ENCODE results near the gene HELZ. TPM values are rescaled to one million over a fixed set of nuclear protein-coding genes. Genes with fewer than 3 reads are reported as not detected.
"Not testable (repeated sequence)": the region's sequence is repeated elsewhere in the genome, so short reads cannot be mapped to it uniquely, and the experiment has no call there.

The HELZ gene
- total RNA-seq, 4 donors from 2014 or later = 21.0 to 47.0 (median 38.9) TPM

DNA sequence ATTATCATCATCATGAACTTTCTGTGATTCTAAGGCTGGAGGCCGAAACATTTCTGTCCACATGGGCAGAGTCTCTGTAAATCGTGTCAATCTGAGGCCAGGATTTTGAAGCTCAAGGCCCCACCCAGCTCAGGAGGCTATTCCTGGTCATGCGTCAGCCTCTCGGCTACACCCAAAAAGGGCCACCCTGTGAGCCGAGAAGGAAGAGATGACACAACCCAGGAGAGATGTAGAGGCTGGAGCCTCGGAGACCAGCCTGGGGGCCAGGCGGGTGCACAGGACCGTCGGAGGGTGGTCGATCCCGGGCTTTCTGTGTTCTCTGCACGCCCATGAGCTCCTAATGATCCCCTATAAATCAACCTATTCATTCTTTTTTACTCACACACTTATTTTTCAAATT lies 201.7 kb downstream of the HELZ start:
- Histone ChIP-seq H3K27me3 (no peaks in the 10 kb centered on the region), H3K9me3 (no peaks in the 10 kb centered on the region), H3K4me1 (peaks cover 28 to 29% of the 10 kb centered on the region in 2 donors), H3K27ac (peak overlapping the region; percentile 97 to 98 (median 98)), H3K4me3 (peak overlapping the region; percentile 52 to 70 (median 60)), H3K36me3 (peaks cover 0 to 6% of the 10 kb centered on the region in 2 donors)
- intact Hi-C loops (cut with DNase I; ENCODE audit: low total_unique reads) = loop anchor here (1.0 to 10.0 kb wide), 5 partner anchors 21 to 1472 kb away; partner anchors contain the start of genes HELZ and PRKAR1A
- ATAC-seq (peak; percentile 48 to 50), DNase-seq (peak; percentile 78 to 92)
- peak; percentile 91 to 95 for TF ChIP-seq POLR2A (IDR thresholded peaks at IDR 0.05)
- TF ChIP-seq, protein P1, sequence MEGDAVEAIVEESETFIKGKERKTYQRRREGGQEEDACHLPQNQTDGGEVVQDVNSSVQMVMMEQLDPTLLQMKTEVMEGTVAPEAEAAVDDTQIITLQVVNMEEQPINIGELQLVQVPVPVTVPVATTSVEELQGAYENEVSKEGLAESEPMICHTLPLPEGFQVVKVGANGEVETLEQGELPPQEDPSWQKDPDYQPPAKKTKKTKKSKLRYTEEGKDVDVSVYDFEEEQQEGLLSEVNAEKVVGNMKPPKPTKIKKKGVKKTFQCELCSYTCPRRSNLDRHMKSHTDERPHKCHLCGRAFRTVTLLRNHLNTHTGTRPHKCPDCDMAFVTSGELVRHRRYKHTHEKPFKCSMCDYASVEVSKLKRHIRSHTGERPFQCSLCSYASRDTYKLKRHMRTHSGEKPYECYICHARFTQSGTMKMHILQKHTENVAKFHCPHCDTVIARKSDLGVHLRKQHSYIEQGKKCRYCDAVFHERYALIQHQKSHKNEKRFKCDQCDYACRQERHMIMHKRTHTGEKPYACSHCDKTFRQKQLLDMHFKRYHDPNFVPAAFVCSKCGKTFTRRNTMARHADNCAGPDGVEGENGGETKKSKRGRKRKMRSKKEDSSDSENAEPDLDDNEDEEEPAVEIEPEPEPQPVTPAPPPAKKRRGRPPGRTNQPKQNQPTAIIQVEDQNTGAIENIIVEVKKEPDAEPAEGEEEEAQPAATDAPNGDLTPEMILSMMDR (IDR thresholded peaks at IDR 0.05 in 4 of 5, conservative IDR thresholded peaks at IDR 0.05 in 1 of 5) = no peak
- in situ Hi-C loops (cut with MboI; ENCODE audit: low sequenced_read_pairs in 4 of 4) = loop anchor here in 1 of 4 donors (10.0 kb wide), 1 partner anchor 62 kb away; no protein-coding TSS in a partner anchor

DNA sequence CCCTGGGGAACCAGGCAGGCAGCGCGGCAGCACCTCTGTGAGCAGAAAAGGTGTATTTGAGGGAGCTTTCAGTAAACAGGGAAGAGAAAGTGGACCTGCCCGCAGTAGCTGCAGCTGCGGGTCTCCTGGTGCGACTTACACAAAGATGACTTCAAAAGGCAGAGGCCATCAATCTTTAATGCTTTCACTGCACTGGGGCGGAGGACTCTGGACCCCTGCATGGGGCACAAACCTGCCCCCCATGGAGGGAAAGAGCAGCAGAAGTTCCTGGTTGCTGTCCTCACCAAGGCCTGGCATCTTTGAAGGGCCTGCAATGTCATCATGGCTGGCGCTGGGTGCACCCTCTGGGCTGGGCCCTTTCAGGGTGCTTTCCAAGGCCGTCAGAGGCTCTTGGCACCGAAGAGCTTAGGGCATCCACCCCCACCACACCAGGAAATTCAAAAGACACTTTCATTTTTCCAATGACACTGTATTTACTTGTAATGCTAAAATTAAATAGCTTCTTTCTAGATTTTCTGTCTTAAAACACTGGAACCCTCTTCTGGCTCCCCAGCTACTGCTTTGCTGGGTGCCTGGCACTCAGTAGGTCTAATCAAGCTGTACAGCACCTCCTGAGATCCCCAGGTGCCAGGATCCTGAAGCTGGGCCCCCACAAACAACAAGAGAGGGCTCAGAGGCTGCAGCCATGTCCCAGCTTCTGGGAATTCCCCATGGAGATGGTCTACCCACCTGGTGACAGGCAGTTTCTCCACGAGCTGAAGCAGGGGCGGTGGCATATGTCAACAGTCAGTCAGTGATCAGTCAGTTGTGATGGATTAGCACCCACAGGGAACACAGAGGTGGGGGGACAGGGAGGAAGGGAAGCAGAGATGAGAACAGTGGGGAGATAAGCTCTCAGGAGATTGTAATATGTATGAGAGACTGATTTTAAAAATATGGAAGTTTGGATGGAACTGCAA lies 202.8 kb downstream of the HELZ start:
- TF ChIP-seq, protein P1 (IDR thresholded peaks at IDR 0.05 in 4 of 5, conservative IDR thresholded peaks at IDR 0.05 in 1 of 5) = no peak
- TF ChIP-seq POLR2A (IDR thresholded peaks at IDR 0.05) = no peak
- in situ Hi-C loops (cut with MboI; ENCODE audit: low sequenced_read_pairs in 4 of 4) = loop anchor here in 1 of 4 donors (10.0 kb wide), 1 partner anchor 63 kb away; no protein-coding TSS in a partner anchor
- no peak overlapping the region for H3K4me3 ChIP-seq
- ATAC-seq = no peak
- intact Hi-C loops (cut with DNase I; ENCODE audit: low total_unique reads) = loop anchor here (5.0 to 10.0 kb wide), 4 partner anchors 90 to 1473 kb away; partner anchors contain the start of genes HELZ and PRKAR1A
- no peaks in the 10 kb centered on the region for H3K36me3 ChIP-seq
- no peaks in the 10 kb centered on the region for H3K27me3 ChIP-seq
- peak overlapping the region; percentile 97 to 98 (median 98) for H3K27ac ChIP-seq
- no peak for DNase-seq
- H3K4me1 ChIP-seq = peaks cover 19 to 23% of the 10 kb centered on the region in 2 donors
- H3K9me3 ChIP-seq = no peaks in the 10 kb centered on the region

DNA sequence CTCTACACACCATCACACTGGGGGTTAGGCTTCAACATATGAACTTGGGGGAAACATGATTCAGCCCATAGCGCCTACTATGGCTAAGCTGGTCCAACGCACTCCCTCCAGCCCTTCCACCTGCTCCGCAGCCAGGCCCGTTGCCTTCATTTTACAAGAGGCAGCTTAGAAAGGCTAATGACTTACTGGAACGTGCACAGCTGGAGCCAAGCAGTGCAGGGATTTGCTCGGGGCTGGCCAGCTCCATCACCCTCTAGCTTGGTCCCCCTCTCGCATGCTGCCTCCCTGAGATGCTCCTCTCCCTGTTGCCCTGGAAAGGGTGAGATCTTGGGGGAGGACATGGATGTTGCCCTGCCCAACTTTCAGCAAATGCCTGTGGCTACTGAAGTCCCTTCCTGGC lies 203.5 kb downstream of the HELZ start:
- no peaks in the 10 kb centered on the region for H3K36me3 ChIP-seq
- in situ Hi-C loops (cut with MboI; ENCODE audit: low sequenced_read_pairs in 4 of 4) (loop anchor here in 1 of 4 donors (10.0 kb wide), 1 partner anchor 63 kb away; no protein-coding TSS in a partner anchor), intact Hi-C loops (cut with DNase I; ENCODE audit: low total_unique reads) (loop anchor here (5.0 to 10.0 kb wide), 4 partner anchors 89 to 1473 kb away; partner anchors contain the start of genes HELZ and PRKAR1A)
- TF ChIP-seq, protein P1 (IDR thresholded peaks at IDR 0.05 in 4 of 5, conservative IDR thresholded peaks at IDR 0.05 in 1 of 5) = no peak
- TF ChIP-seq POLR2A (IDR thresholded peaks at IDR 0.05) = no peak
- no peaks in the 10 kb centered on the region for H3K27me3 ChIP-seq
- H3K27ac ChIP-seq = peak overlapping the region in 3 of 4 donors; percentile 97 to 98 (median 97)
- H3K4me1 ChIP-seq = peaks cover 13 to 16% of the 10 kb centered on the region in 2 donors
- H3K4me3 ChIP-seq = no peak overlapping the region
- DNase-seq (no peak), ATAC-seq (no peak)
- no peaks in the 10 kb centered on the region for H3K9me3 ChIP-seq

DNA sequence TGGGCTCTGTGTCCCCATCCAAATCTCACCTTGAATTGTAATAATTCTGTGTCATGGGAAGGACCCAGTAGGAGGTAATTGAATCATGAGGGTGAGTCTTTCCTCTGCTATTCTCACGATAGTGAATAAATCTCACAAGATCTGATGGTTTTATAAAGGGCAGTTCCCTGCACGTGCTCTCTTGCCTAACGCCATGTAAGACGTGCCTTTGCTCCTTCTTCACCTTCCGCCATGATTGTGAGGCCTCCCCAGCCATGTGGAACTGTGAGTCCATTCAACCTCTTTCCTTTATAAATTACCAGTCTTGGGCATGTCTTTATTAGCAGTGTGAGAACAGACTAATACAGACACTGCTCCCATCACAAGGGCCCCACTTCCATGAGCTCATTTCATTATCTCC lies 203.9 kb downstream of the HELZ start:
- H3K4me1 ChIP-seq = peaks cover 13 to 15% of the 10 kb centered on the region in 2 donors
- peak overlapping the region in 2 of 4 donors; percentile 97 for H3K27ac ChIP-seq
- intact Hi-C loops (cut with DNase I; ENCODE audit: low total_unique reads) = loop anchor here (5.0 to 10.0 kb wide), 4 partner anchors 89 to 1474 kb away; partner anchors contain the start of genes HELZ and PRKAR1A
- not testable (repeated sequence) for H3K27me3 ChIP-seq, H3K36me3 ChIP-seq, ATAC-seq, DNase-seq, H3K9me3 ChIP-seq, H3K4me3 ChIP-seq
- in situ Hi-C loops (cut with MboI; ENCODE audit: low sequenced_read_pairs in 4 of 4) = loop anchor here in 1 of 4 donors (10.0 kb wide), 1 partner anchor 64 kb away; no protein-coding TSS in a partner anchor

Measured in gastrocnemius medialis (tissue), 4 donors.